Common myeloid progenitor, CD34-positive (primary cell): ENCODE data around the gene ST13.
"Not testable (repeated sequence)": the region's sequence is repeated elsewhere in the genome, so short reads cannot be mapped to it uniquely, and the experiment has no call there.

Experiments used
- CTCF ChIA-PET: fragments of 350-600 bp; sonication (Branson Sonifier 250); formaldehyde crosslinking; loops from one replicate; lab custom pipeline; 2021; ENCODE audit warnings: antibody characterized with exemption; lab: Charles Lee
- POLR2A ChIA-PET: fragments of 350-600 bp; sonication (Branson Sonifier 250); formaldehyde crosslinking; loops from one replicate; lab custom pipeline; 2021; ENCODE audit warnings: antibody characterized with exemption; lab: Charles Lee
- DNase-seq, 3 donors: peaks; one replicate each; pipeline versions ENCODE4 v3.0.0 to v3.0.0-alpha.2; 2013
- H3K27ac ChIP-seq, 2 experiments: 1 replicate in 1 of 2; 2 replicates in 1 of 2; pipeline ENCODE4 v1.7.0; 2013; ENCODE audit warnings: inconsistent platforms in 2 of 2, low read length in 2 of 2, mild to moderate bottlenecking in 2 of 2, low read depth in 1 of 2, moderate library complexity in 1 of 2; ENCODE audit not compliant: severe bottlenecking in 2 of 2, insufficient read depth in 1 of 2, poor library complexity in 1 of 2
- H3K27me3 ChIP-seq, 5 experiments: replicated peaks in 2 of 5; 1 replicate in 3 of 5; 2 replicates in 2 of 5; pipeline versions ENCODE4 v1.6.1 to v1.7.0; 2013; ENCODE audit warnings: low read length in 4 of 5, mild to moderate bottlenecking in 2 of 5, moderate library complexity in 2 of 5, inconsistent platforms in 1 of 5; ENCODE audit not compliant: insufficient read depth in 5 of 5, control insufficient read depth in 4 of 5
- H3K36me3 ChIP-seq, 4 experiments: 1 replicate in 2 of 4; 2 replicates in 2 of 4; pipeline versions ENCODE4 v1.6.1 to v1.7.0; 2013; ENCODE audit warnings: low read length in 3 of 4, control low read depth in 1 of 4, mild to moderate bottlenecking in 1 of 4; ENCODE audit not compliant: control insufficient read depth in 4 of 4, insufficient read depth in 4 of 4
- H3K4me1 ChIP-seq, 4 experiments: 1 replicate in 3 of 4; 2 replicates in 1 of 4; pipeline versions ENCODE4 v1.6.1 to v1.7.1; 2013; ENCODE audit warnings: low read length in 3 of 4, mild to moderate bottlenecking in 3 of 4, control low read depth in 1 of 4, inconsistent platforms in 1 of 4, moderate library complexity in 1 of 4; ENCODE audit not compliant: control insufficient read depth in 4 of 4, insufficient read depth in 4 of 4; ENCODE audit errors: control extremely low read depth in 1 of 4
- H3K4me3 ChIP-seq, 7 experiments: 1 replicate in 4 of 7; 2 replicates in 3 of 7; pipeline versions ENCODE4 v1.5.1 to v1.7.0; 2013; ENCODE audit warnings: mild to moderate bottlenecking in 7 of 7, low read length in 6 of 7, moderate library complexity in 6 of 7, inconsistent platforms in 2 of 7, low read depth in 2 of 7, control low read depth in 1 of 7; ENCODE audit not compliant: insufficient read depth in 4 of 7, control insufficient read depth in 1 of 7; ENCODE audit errors: extremely low read depth in 1 of 7
- H3K9me3 ChIP-seq, 5 experiments: 1 replicate in 4 of 5; 2 replicates in 1 of 5; pipeline versions ENCODE4 v1.6.1 to v1.7.1; 2013; ENCODE audit warnings: low read length in 4 of 5, mild to moderate bottlenecking in 2 of 5, inconsistent platforms in 1 of 5, low read depth in 1 of 5, moderate library complexity in 1 of 5; ENCODE audit not compliant: control insufficient read depth in 4 of 5, insufficient read depth in 2 of 5; ENCODE audit errors: control extremely low read depth in 1 of 5
- WGBS: methylation state at CpG from one replicate; pipeline ENCODE4 v1.1.5; 2013; ENCODE audit not compliant: insufficient coverage; 5-methylcytosine and 5-hydroxymethylcytosine counted together

Gene ST13

DNA sequence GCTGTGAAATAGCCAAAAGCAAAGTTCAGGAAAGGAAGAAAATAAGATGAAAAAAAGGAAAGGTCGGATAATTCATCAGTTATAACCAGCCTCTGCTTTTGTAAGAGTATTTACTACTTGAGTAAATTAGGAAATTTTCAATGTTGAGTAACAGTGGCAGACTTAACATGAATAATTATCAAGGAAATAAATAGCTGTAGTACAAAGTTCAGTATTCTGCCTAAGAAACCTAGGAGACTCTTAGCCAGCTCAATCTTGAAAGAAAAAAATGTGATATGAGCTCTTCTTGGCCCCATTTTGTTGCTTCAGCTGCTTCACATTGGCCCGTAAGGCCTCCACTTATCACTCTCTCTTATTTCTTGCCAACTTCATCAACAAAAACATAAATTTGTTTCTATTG is 22.5 kb upstream of the ST13 start:
- no peak overlapping the region for H3K27ac ChIP-seq
- peaks cover 0 to 17% (median 10%) of the 10 kb centered on the region in 4 experiments for H3K36me3 ChIP-seq
- no peak for DNase-seq
- ChIA-PET CTCF (interaction anchor here (0.8 kb wide), 1 partner anchor 21 kb away, joined by 3 read pairs; no protein-coding TSS in a partner anchor), POLR2A (no interaction called here)
- no peaks in the 10 kb centered on the region for H3K27me3 ChIP-seq
- no peaks in the 10 kb centered on the region for H3K4me1 ChIP-seq
- no peaks in the 10 kb centered on the region for H3K9me3 ChIP-seq
- no peak overlapping the region for H3K4me3 ChIP-seq
- no CpG with 5 or more reads among the region's 2 CpGs for WGBS

DNA sequence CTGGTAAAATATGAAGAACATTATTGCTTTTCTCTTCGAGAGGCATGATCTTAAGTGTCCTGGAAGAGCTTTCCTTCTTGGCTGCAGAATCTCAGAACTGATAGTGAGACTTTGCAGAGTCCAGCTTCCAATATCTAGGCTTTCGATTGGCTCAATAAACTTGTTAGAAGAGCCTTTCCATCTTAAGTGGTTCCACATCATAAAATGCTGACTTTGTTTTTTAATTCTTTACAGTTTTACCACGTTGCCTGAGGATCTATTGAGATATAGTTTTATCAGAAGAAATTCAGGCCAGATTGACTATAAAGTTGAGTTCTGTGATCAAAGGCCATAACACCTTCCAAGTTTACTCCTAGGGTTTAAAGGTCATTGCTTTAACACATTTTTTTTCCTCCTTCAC is 21.0 kb upstream of the ST13 start:
- ChIA-PET CTCF (no interaction called here), POLR2A (no interaction called here)
- H3K4me3 ChIP-seq: no peak overlapping the region
- no peaks in the 10 kb centered on the region for H3K27me3 ChIP-seq
- no peak overlapping the region for H3K27ac ChIP-seq
- H3K36me3 ChIP-seq: peaks cover 2 to 9% (median 8%) of the 10 kb centered on the region in 4 experiments
- H3K4me1 ChIP-seq: no peaks in the 10 kb centered on the region
- WGBS: 100% methylated on average over 2 of the region's 3 CpGs
- no peak for DNase-seq
- H3K9me3 ChIP-seq: no peaks in the 10 kb centered on the region

DNA sequence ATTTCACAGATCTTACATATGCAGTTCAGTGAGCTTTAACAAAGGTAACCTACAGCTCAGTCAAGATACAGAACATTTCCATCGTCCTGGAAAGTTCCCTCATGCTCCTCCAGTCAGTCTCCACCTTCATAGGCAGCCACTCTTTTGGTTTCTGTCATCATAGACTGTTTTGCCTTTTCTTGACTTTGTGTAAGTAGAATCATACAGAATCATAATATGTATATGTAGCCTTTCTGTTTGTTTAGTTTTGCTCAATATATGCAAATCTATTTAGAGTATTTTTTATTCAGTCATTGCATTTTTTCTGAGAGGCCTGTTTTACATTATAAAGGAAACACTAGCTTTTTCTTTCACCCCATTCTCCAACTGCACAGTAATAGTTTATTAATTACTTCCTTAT is 20.5 kb upstream of the ST13 start:
- no peaks in the 10 kb centered on the region for H3K4me1 ChIP-seq
- H3K4me3 ChIP-seq: no peak overlapping the region
- ChIA-PET CTCF (interaction anchor here (1.1 to 1.3 kb wide), 2 partner anchors 9 to 22 kb away, joined by 3 to 6 read pairs; no protein-coding TSS in a partner anchor), POLR2A (no interaction called here)
- peaks cover 2 to 9% (median 5%) of the 10 kb centered on the region in 4 experiments for H3K36me3 ChIP-seq
- H3K27me3 ChIP-seq: no peaks in the 10 kb centered on the region
- WGBS: no CpG with 5 or more reads among the region's 1 CpG
- no peaks in the 10 kb centered on the region for H3K9me3 ChIP-seq
- DNase-seq: no peak
- no peak overlapping the region for H3K27ac ChIP-seq

DNA sequence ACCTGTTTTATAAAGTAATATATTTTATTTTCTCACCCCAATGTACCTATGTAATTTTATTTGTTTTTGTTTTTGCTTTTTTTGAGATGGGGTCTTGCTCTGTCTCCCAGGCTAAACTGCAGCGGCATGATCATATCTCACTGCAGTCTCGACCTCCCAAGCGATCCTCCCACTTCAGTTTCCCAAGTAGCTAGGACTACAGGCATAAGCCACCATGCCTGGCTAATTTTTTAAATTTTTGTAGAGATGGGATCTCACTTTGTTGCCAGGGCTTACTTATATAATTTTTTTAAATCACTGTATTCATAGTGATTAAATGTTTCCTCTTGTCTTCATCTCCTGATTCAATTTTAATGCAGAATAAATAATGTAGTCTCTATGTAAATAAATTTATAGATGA is 18.7 kb upstream of the ST13 start:
- no peaks in the 10 kb centered on the region for H3K4me1 ChIP-seq
- POLR2A ChIA-PET: no interaction called here
- H3K36me3 ChIP-seq: peaks cover 0 to 13% (median under 1%) of the 10 kb centered on the region in 4 experiments
- CTCF ChIA-PET: no interaction called here
- no peak for DNase-seq
- WGBS: 100% methylated on average over 1 of the region's 3 CpGs
- H3K4me3 ChIP-seq: no peak overlapping the region
- no peaks in the 10 kb centered on the region for H3K27me3 ChIP-seq
- no peaks in the 10 kb centered on the region for H3K9me3 ChIP-seq
- no peak overlapping the region for H3K27ac ChIP-seq

DNA sequence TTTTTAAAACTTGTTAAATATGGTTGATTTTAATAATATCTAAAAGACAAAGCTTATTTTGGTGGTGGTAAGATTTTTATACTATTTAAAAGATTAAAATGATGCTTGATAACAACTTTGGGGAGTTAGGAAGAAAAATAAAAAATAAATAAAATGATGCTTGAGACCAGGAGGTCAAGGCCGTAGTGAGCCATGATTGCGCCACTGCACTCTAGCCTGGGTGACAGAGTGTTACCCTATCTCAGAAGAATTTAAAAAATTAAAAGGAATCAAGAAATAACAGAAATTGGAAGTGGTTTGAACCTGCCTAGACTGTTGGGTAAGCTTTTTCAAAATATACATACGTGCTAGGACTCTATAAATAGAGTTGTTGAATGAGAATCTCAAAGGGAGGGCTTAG is 17.6 kb upstream of the ST13 start:
- peaks cover 0 to 17% (median under 1%) of the 10 kb centered on the region in 4 experiments for H3K36me3 ChIP-seq
- DNase-seq: no peak
- CTCF ChIA-PET: interaction anchor here (1.2 kb wide), 1 partner anchor 12 kb away, joined by 5 read pairs; no protein-coding TSS in a partner anchor
- no peaks in the 10 kb centered on the region for H3K9me3 ChIP-seq
- 100% methylated on average over 2 of the region's 3 CpGs for WGBS
- no peaks in the 10 kb centered on the region for H3K4me1 ChIP-seq
- POLR2A ChIA-PET: no interaction called here
- H3K4me3 ChIP-seq: no peak overlapping the region
- H3K27ac ChIP-seq: no peak overlapping the region
- no peaks in the 10 kb centered on the region for H3K27me3 ChIP-seq

DNA sequence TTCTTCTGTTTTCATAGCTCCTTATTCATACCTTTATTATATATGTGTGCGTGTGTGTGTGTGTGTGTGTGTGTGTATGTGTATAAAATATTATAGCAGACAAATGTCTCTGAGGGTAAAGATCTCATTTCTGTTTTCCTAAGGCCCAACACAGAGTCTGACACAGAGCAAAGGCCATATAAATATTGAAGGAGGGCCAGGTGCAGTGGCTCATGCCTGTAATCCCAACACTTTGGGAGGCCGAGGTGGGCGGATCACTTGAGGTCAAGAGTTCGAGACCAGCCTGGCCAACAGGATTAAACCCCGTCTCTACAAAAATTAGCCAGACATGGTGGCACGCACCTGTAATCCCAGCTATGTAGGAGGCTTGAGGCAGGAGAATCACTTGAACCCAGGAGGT is 11.9 kb upstream of the ST13 start:
- not testable (repeated sequence) for H3K27ac ChIP-seq, DNase-seq, H3K4me3 ChIP-seq, H3K9me3 ChIP-seq, H3K4me1 ChIP-seq, H3K27me3 ChIP-seq
- ChIA-PET POLR2A (interaction anchor here (0.6 kb wide), 1 partner anchor 12 kb away, joined by 3 read pairs; the partner anchor contains the start of gene XPNPEP3), CTCF (interaction anchor here (1.6 to 1.7 kb wide), 2 partner anchors 8 to 11 kb away, joined by 4 to 6 read pairs; partner anchors contain the start of gene XPNPEP3)
- 98% methylated on average over 5 of the region's 6 CpGs for WGBS
- peaks cover 0 to 14% (median under 1%) of the 10 kb centered on the region in 4 experiments for H3K36me3 ChIP-seq

DNA sequence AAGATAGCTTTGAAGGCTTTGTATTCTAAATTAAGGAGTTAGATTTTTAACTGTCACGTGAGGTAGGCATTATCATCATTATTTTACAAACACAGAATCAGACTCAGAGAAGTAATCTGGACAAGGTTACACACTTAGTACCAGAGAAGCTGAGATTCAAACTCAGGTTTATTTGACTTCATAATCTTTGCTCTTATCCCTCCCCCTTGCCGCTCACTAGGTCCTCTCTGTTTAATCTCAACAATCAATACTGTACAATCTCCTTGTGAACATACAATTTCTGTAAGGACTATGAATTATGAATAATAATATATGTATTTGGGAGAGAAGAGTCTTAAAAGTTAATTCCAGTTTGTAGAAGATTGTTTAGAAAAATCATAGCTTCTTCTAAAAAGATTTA is 10.7 kb upstream of the ST13 start:
- Histone ChIP-seq H3K4me3 (no peak overlapping the region), H3K9me3 (no peaks in the 10 kb centered on the region), H3K27me3 (no peaks in the 10 kb centered on the region), H3K4me1 (peaks cover 0 to 7% (median 3%) of the 10 kb centered on the region in 4 experiments), H3K36me3 (peaks cover 0 to 12% (median under 1%) of the 10 kb centered on the region in 4 experiments), H3K27ac (no peak overlapping the region)
- DNase-seq: no peak
- WGBS: no CpG with 5 or more reads among the region's 2 CpGs
- CTCF ChIA-PET: interaction anchor here (1.0 to 1.7 kb wide), 3 partner anchors 9 to 10 kb away, joined by 3 to 6 read pairs (median 4); partner anchors contain the start of genes ST13 and XPNPEP3
- POLR2A ChIA-PET: interaction anchor here (0.6 kb wide), 1 partner anchor 26 kb away, joined by 4 read pairs; no protein-coding TSS in a partner anchor
